Activated naive CD8-positive, alpha-beta T cell treated with anti-CD3 and anti-CD28 coated beads, Interleukin-2, amount 10 ng/mL, durations not matched to agents 7 days and 5 days (primary cell): ENCODE measurements around the gene C4orf51. TPM values are rescaled to one million over a fixed set of nuclear protein-coding genes. Genes with fewer than 3 reads are reported as not detected.
"Not testable (repeated sequence)": the region's sequence is repeated elsewhere in the genome, so short reads cannot be mapped to it uniquely, and the experiment has no call there.

Experiments used
- ATAC-seq: fragments of 150-1000 bp; cut with Tn5 transposase; one replicate; pipeline ENCODE4 v1.10.0; 2021; ENCODE audit warnings: low read depth, moderate library complexity
- POLR2A ChIA-PET: fragments of 350-600 bp; sonication (Branson Sonifier 250); formaldehyde crosslinking; loops from one replicate; lab custom pipeline; 2021; ENCODE audit warnings: antibody characterized with exemption; lab: Charles Lee
- DNase-seq: peaks from one replicate; pipeline ENCODE4 v3.0.0; 2021
- H3K27ac Mint-ChIP-seq: one replicate; pipeline ENCODE4 v1.8.0; 2022; ENCODE audit warnings: mild to moderate bottlenecking, mixed read lengths
- H3K27me3 Mint-ChIP-seq: one replicate; pipeline ENCODE4 v1.8.0; 2022; ENCODE audit warnings: mild to moderate bottlenecking, moderate library complexity, mixed read lengths
- H3K36me3 Mint-ChIP-seq: one replicate; pipeline ENCODE4 v1.8.0; 2021; ENCODE audit warnings: mild to moderate bottlenecking, mixed read lengths
- H3K4me1 Mint-ChIP-seq: one replicate; pipeline ENCODE4 v1.8.0; 2021; ENCODE audit warnings: mixed read lengths
- H3K4me3 Mint-ChIP-seq: one replicate; pipeline ENCODE4 v1.8.0; 2022; ENCODE audit warnings: mild to moderate bottlenecking, moderate library complexity, mixed read lengths
- H3K9me3 Mint-ChIP-seq: one replicate; pipeline ENCODE4 v1.8.0; 2021; ENCODE audit warnings: mixed read lengths
- total RNA-seq, 2 experiments: library from RNA; stranded (reverse); gene quantifications; one replicate each; pipeline ENCODE4 v1.2.3, GENCODE V29; 2021

C4orf51 gene
- total RNA-seq = not detected

GRCh38 chr4:145679991-145680455, at the start of gene C4orf51:
C4orf51 (plus strand) TSS chr4:145680146; CDS start chr4:145680204, 58 bp downstream.
- Mint-ChIP-seq H3K27ac (no peak within 1 kb of the TSS), H3K27me3 (peaks cover 11% of the 10 kb centered on the region), H3K9me3 (peaks cover 5% of the 10 kb centered on the region), H3K4me1 (no peaks in the 10 kb centered on the region), H3K4me3 (no peak within 1 kb of the TSS), H3K36me3 (peaks cover 2% of the 10 kb centered on the region)
- ATAC-seq (no peak), DNase-seq (no peak)
- POLR2A ChIA-PET = no interaction called here

GRCh38 chr4:145635117-145635516, 44.8 kb upstream of the C4orf51 start:
- DNase-seq (no peak), ATAC-seq (no peak)
- peaks cover 7% of the 10 kb centered on the region for H3K4me1 Mint-ChIP-seq
- H3K4me3 Mint-ChIP-seq = no peak overlapping the region
- H3K27ac Mint-ChIP-seq = no peak overlapping the region
- POLR2A ChIA-PET = no interaction called here
- H3K36me3 Mint-ChIP-seq = peaks cover 35% of the 10 kb centered on the region
- no peaks in the 10 kb centered on the region for H3K27me3 Mint-ChIP-seq
- H3K9me3 Mint-ChIP-seq = peaks cover 4% of the 10 kb centered on the region

GRCh38 chr4:145635630-145636029, 44.3 kb upstream of the C4orf51 start:
- no peak overlapping the region for H3K27ac Mint-ChIP-seq
- H3K36me3 Mint-ChIP-seq = peaks cover 37% of the 10 kb centered on the region
- POLR2A ChIA-PET = no interaction called here
- no peak overlapping the region for H3K4me3 Mint-ChIP-seq
- peaks cover 7% of the 10 kb centered on the region for H3K4me1 Mint-ChIP-seq
- peaks cover 3% of the 10 kb centered on the region for H3K9me3 Mint-ChIP-seq
- DNase-seq (no peak), ATAC-seq (no peak)
- H3K27me3 Mint-ChIP-seq = no peaks in the 10 kb centered on the region

DNA sequence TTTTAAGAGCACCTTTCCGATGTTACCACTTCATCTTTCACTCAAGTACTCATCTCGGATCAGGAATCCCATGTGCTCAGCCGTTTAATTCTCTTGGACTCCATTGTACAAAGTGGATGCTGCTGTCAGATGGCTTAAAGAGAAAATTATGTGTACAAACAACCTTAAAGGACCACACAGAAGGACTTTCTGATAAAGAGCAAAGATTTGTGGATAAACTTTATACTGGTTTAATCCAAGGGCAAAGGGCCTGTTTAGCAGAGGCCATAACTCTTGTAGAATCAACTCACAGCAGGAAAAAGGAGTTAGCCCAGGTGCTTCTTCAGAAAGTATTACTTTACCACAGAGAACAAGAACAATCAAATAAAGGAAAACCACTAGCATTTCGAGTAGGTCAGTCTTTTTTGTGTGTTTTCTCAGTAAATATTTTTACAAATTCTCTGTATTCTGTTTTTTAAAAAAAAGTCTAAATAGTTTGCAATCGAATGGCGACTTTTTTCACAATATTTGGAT, 40.7 kb upstream of the C4orf51 start:
- ATAC-seq (no peak), DNase-seq (no peak)
- POLR2A ChIA-PET = no interaction called here
- Mint-ChIP-seq H3K9me3 (no peaks in the 10 kb centered on the region), H3K4me1 (peaks cover 7% of the 10 kb centered on the region), H3K36me3 (peaks cover 28% of the 10 kb centered on the region), H3K27me3 (no peaks in the 10 kb centered on the region), H3K27ac (no peak overlapping the region), H3K4me3 (no peak overlapping the region)

DNA sequence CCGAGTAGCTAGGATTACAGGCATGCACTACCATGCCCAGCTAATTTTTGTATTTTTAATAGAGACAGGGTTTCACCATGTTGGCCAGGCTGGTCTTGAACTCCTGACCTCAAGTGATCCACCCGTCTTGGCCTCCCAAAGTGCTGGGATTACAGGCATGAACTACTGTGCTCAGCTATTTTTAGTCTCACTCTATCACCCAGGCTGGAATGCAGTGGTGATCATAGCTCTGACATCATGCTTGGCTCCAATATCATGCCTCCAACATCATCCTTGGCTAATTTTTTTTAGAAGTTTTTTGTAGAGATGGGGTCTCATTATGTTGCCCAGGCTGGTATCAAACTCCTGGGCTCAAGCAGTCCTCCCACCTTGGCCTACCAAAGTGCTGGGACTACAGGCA, 39.7 kb upstream of the C4orf51 start:
- ATAC-seq, H3K4me1 Mint-ChIP-seq, H3K4me3 Mint-ChIP-seq, DNase-seq, H3K27ac Mint-ChIP-seq, H3K27me3 Mint-ChIP-seq, H3K9me3 Mint-ChIP-seq, POLR2A ChIA-PET: not testable (repeated sequence)
- peaks cover 25% of the 10 kb centered on the region for H3K36me3 Mint-ChIP-seq

- Mint-ChIP-seq H3K27me3 (no peaks in the 10 kb centered on the region), H3K36me3 (peaks cover 36% of the 10 kb centered on the region), H3K4me1 (peaks cover 6% of the 10 kb centered on the region), H3K9me3 (no peaks in the 10 kb centered on the region), H3K4me3 (no peak overlapping the region), H3K27ac (no peak overlapping the region)
- POLR2A ChIA-PET = no interaction called here
- no peak for DNase-seq
- no peak for ATAC-seq
Observed at GRCh38 chr4:145643295-145643694, 36.7 kb upstream of the C4orf51 start.

- no peaks in the 10 kb centered on the region for H3K27me3 Mint-ChIP-seq
- ATAC-seq = no peak
Observed at GRCh38 chr4:145644699-145645098, 35.2 kb upstream of the C4orf51 start.

DNA sequence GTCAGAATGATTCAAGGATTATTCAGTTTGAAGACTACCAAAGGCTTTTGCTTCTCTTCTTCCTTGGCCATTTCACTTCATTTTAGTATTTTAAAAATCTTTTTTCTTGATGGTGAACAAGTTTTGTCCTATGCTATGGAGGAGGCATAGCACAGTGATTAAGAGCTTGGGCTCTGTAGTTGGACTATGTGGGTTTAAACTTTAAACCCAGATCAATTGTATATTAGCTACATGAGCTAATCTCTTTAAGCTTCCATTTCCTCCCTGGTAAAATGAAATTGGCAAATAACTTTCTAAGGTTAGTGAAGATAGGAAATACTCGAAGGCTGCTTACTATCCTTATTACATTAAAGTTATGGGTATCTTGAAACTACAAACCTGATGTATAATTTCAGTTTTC, 23.8 kb upstream of the C4orf51 start:
- no peak overlapping the region for H3K27ac Mint-ChIP-seq
- H3K36me3 Mint-ChIP-seq = peaks cover 60% of the 10 kb centered on the region
- no peak overlapping the region for H3K4me3 Mint-ChIP-seq
- POLR2A ChIA-PET = no interaction called here
- no peaks in the 10 kb centered on the region for H3K27me3 Mint-ChIP-seq
- H3K4me1 Mint-ChIP-seq = no peaks in the 10 kb centered on the region
- H3K9me3 Mint-ChIP-seq = peaks cover 18% of the 10 kb centered on the region
- ATAC-seq = no peak
- DNase-seq = no peak

More at GRCh38 chr4:145644699-145645098, 35.2 kb upstream of the C4orf51 start:
- H3K9me3 Mint-ChIP-seq = no peaks in the 10 kb centered on the region
- no peak for DNase-seq
- H3K4me3 Mint-ChIP-seq = no peak overlapping the region
- POLR2A ChIA-PET = no interaction called here
- no peak overlapping the region for H3K27ac Mint-ChIP-seq
- H3K36me3 Mint-ChIP-seq = peaks cover 29% of the 10 kb centered on the region
- no peaks in the 10 kb centered on the region for H3K4me1 Mint-ChIP-seq

GRCh38 chr4:145660064-145660463, 19.9 kb upstream of the C4orf51 start:
- Mint-ChIP-seq H3K4me3 (no peak overlapping the region), H3K4me1 (no peaks in the 10 kb centered on the region), H3K36me3 (peaks cover 48% of the 10 kb centered on the region), H3K27me3 (no peaks in the 10 kb centered on the region), H3K9me3 (peaks cover 18% of the 10 kb centered on the region), H3K27ac (no peak overlapping the region)
- no peak for DNase-seq
- POLR2A ChIA-PET = no interaction called here
- ATAC-seq = no peak

DNA sequence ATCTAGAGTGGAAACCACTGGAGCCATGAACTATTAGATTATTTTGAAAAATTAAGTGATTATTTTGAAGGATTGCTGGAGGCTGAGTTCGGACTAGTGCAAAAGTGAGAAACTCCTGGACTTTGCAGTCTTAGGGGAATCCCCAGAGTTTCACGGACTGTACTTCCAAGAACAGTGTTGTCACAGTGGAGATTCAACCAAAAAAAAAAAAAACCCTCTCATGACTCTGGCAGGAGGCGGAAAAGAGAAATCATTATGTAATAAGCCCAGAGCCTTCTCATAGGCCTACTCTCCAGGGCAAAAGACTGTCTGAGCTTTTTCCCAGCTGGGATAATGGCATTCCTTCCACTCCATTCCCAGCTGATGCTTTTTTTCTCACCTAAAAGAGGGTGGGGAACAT, 16.8 kb upstream of the C4orf51 start:
- H3K27ac Mint-ChIP-seq = no peak overlapping the region
- POLR2A ChIA-PET = no interaction called here
- DNase-seq (no peak), ATAC-seq (no peak)
- no peaks in the 10 kb centered on the region for H3K27me3 Mint-ChIP-seq
- no peaks in the 10 kb centered on the region for H3K4me1 Mint-ChIP-seq
- H3K36me3 Mint-ChIP-seq = peaks cover 25% of the 10 kb centered on the region
- no peak overlapping the region for H3K4me3 Mint-ChIP-seq
- H3K9me3 Mint-ChIP-seq = peaks cover 22% of the 10 kb centered on the region

GRCh38 chr4:145665773-145666172, 14.2 kb upstream of the C4orf51 start:
- Mint-ChIP-seq H3K27ac (no peak overlapping the region), H3K36me3 (peaks cover 6% of the 10 kb centered on the region), H3K9me3 (peaks cover 8% of the 10 kb centered on the region), H3K4me1 (no peaks in the 10 kb centered on the region), H3K4me3 (no peak overlapping the region), H3K27me3 (no peaks in the 10 kb centered on the region)
- no peak for DNase-seq
- POLR2A ChIA-PET = no interaction called here
- no peak for ATAC-seq

- POLR2A ChIA-PET = no interaction called here
- Mint-ChIP-seq H3K36me3 (peaks cover 1% of the 10 kb centered on the region), H3K4me3 (no peak overlapping the region), H3K27me3 (no peaks in the 10 kb centered on the region), H3K9me3 (peaks cover 6% of the 10 kb centered on the region), H3K27ac (no peak overlapping the region), H3K4me1 (no peaks in the 10 kb centered on the region)
- ATAC-seq (no peak), DNase-seq (no peak)
Observed at GRCh38 chr4:145670422-145670821, 9.5 kb upstream of the C4orf51 start.

GRCh38 chr4:145679520-145679919, 426 bp upstream of the C4orf51 start:
- H3K36me3 Mint-ChIP-seq = peaks cover 2% of the 10 kb centered on the region
- DNase-seq (no peak), ATAC-seq (no peak)
- H3K27me3 Mint-ChIP-seq = peaks cover 11% of the 10 kb centered on the region
- peaks cover 5% of the 10 kb centered on the region for H3K9me3 Mint-ChIP-seq
- no peaks in the 10 kb centered on the region for H3K4me1 Mint-ChIP-seq
- no peak overlapping the region for H3K27ac Mint-ChIP-seq
- no peak overlapping the region for H3K4me3 Mint-ChIP-seq
- POLR2A ChIA-PET = no interaction called here

DNA sequence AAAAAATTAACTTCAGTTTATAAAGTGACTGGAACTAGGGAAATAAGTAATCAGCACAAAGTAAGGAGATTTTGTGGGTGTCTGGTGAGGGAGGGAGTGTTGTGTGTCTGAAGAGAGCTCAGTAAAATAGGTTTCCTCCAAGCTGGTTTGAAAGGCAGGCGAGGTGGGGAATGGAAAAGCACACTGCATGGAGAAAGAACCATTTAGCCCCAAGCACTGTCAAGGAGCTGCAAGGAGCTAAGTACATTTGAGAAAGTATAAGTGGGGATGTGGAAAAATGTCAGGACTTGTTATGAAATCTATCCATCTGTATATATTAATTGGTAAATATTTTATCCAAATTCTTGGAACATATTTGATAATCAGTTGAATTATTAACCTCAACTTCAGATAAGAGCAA, 956 bp downstream of the C4orf51 start:
- peaks cover 5% of the 10 kb centered on the region for H3K9me3 Mint-ChIP-seq
- H3K4me1 Mint-ChIP-seq = no peaks in the 10 kb centered on the region
- POLR2A ChIA-PET = no interaction called here
- DNase-seq (no peak), ATAC-seq (no peak)
- H3K4me3 Mint-ChIP-seq = no peak overlapping the region
- no peak overlapping the region for H3K27ac Mint-ChIP-seq
- H3K27me3 Mint-ChIP-seq = peaks cover 11% of the 10 kb centered on the region
- peaks cover 2% of the 10 kb centered on the region for H3K36me3 Mint-ChIP-seq

DNA sequence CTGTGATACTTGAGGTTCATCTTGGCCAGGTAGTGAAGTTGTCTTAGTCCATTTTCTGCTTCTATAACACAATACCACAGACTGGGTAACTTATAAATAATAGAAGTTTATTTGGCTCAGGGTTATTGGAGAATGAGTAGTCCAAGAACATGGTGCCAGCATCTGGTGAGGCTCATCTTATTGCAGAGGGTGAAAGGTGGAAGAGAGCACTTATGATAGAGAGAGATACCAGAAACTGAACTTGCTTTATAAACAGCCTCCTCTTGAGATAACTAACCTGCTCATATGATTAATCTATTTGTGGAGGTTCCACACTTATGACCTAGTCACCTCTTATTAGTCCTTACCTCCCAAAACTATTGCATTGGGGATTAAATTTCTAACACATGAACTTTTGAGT, 1.6 kb downstream of the C4orf51 start:
- DNase-seq (no peak), ATAC-seq (no peak)
- Mint-ChIP-seq H3K36me3 (peaks cover 2% of the 10 kb centered on the region), H3K4me3 (no peak overlapping the region), H3K9me3 (peaks cover 5% of the 10 kb centered on the region), H3K27me3 (peaks cover 9% of the 10 kb centered on the region), H3K4me1 (no peaks in the 10 kb centered on the region), H3K27ac (no peak overlapping the region)
- POLR2A ChIA-PET = no interaction called here
